BLaER1 treated with 17β-estradiol and CSF1 and Interleukin-3, amounts not matched to agents 10 nM and 100 nM (cell line): Measurements from ENCODE around the gene TMEM156.

Experiments used
- H3K27ac ChIP-seq, 11 experiments: shearing (Covaris generic); formaldehyde crosslinking; 2 replicates each; pipeline ENCODE4 v1.8.1; 2022
- H3K27me3 ChIP-seq, 11 experiments: shearing (Covaris generic); formaldehyde crosslinking; 2 replicates each; pipeline ENCODE4 v1.8.1; 2022
- H3K36me3 ChIP-seq, 11 experiments: shearing (Covaris generic); formaldehyde crosslinking; 2 replicates each; pipeline ENCODE4 v1.8.1; 2022
- H3K4me1 ChIP-seq, 10 experiments: shearing (Covaris generic); formaldehyde crosslinking; 2 replicates each; pipeline ENCODE4 v1.8.1; 2022
- H3K4me2 ChIP-seq, 11 experiments: shearing (Covaris generic); formaldehyde crosslinking; 2 replicates each; pipeline ENCODE4 v1.8.1; 2022
- H3K4me3 ChIP-seq, 10 experiments: shearing (Covaris generic); formaldehyde crosslinking; 2 replicates each; pipeline ENCODE4 v1.8.1; 2022
- H3K9ac ChIP-seq, 11 experiments: shearing (Covaris generic); formaldehyde crosslinking; 2 replicates each; pipeline ENCODE4 v1.8.1; 2022
- H3K9me3 ChIP-seq, 11 experiments: shearing (Covaris generic); formaldehyde crosslinking; replicated peaks in 1 of 11; 2 replicates each; pipeline ENCODE4 v1.8.1; 2022
- H4K20me1 ChIP-seq, 11 experiments: shearing (Covaris generic); formaldehyde crosslinking; 2 replicates each; pipeline ENCODE4 v1.8.1; 2022
- Cebpa-rat ChIP-seq, 11 experiments: shearing (Covaris generic); IDR thresholded peaks; 2 replicates each; pipeline ENCODE4 v1.8.1; 2022

TMEM156 gene

GRCh38 chr4:39046249-39046648, 14.0 kb upstream of the TMEM156 start:
- no peak for TF ChIP-seq Cebpa-rat (IDR thresholded peaks at IDR 0.05)
- Histone ChIP-seq H3K27me3 (no peaks in the 10 kb centered on the region), H3K4me1 (peaks cover 27 to 52% (median 46%) of the 10 kb centered on the region in 10 experiments), H3K4me2 (peak overlapping the region; percentile 69 to 91 (median 84)), H3K9ac (peak overlapping the region in 8 of 11 experiments; percentile 1 to 96 (median 89); a peak in 10 of 22 replicates), H3K4me3 (peak overlapping the region in 7 of 10 experiments; percentile 66 to 88 (median 82); a peak in 12 of 20 replicates), H3K9me3 (no peaks in the 10 kb centered on the region), H3K27ac (peak overlapping the region in 3 of 11 experiments; percentile 49 to 94 (median 93); a peak in 5 of 22 replicates), H4K20me1 (peaks cover 0 to 44% (median 7%) of the 10 kb centered on the region in 11 experiments; a peak in 12 of 22 replicates), H3K36me3 (no peaks in the 10 kb centered on the region)

DNA sequence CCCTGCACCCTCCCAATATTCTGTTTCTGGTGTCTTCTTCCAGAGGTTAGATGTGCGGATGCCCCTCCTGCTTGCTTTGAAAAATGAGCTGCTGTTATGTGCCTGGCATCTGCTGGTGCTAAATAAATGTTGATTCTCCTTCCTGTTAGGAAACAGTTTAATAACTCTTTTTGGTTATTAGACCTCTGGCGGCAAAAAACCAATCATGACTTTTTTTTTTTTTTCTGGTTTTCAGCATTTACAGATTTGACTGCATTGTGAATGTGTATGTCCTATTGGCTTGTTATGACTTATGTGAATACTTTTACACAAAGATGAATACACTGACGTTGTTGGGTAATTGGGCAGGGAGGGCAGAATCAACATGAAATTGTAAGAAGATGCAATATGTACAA, 13.6 kb upstream of the TMEM156 start:
- Histone ChIP-seq H3K4me2 (peak overlapping the region; percentile 69 to 91 (median 84)), H3K4me1 (peaks cover 27 to 52% (median 46%) of the 10 kb centered on the region in 10 experiments)

DNA sequence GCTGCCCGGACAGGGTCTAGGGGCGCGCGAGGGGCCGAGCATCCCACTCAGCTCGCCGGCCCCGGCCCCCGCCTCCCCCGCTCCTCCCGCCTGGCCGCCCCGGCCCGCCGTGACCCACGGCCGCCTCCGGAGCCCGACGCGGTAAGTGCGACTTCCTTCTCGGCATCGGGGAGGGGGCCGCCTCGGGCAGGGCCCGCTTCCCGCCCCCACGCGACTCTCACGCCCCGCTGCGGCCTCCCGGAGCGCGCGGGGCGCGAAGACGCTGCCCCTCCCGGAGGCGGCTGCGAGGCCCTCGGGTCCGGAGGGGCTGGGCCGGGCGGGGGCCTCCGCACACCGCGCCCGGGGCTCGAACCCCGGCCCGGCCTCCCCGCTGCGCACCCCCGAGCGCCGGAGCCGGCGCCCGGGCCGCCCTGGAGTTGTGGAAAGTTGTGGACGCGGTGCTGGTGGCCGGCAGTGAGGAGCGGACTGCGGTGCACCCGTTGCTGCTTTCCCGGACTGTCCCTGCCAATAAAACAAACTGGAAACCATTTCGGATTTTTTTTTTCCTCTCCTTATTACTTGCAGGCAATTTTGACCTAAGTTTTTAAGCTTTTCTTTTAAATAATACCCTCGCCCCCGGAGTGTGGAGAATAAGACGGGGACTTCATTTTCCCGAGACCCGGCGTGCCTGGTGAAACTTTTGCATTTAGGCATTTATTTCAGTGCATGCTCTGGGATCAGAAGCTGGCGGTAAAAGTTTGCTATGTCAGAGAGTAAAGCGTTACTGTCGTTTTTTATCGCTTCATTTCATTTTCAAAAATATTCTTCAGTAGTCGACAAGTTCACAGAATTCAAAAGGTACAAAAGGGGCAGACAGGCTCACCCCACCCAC, 13.0 kb upstream of the TMEM156 start:
- Histone ChIP-seq H3K4me2 (peak overlapping the region; percentile 69 to 91 (median 84)), H3K4me1 (peaks cover 27 to 52% (median 46%) of the 10 kb centered on the region in 10 experiments), H3K27me3 (no peaks in the 10 kb centered on the region), H3K9ac (peak overlapping the region; percentile 86 to 96 (median 90)), H3K4me3 (peak overlapping the region; percentile 66 to 88 (median 82)), H4K20me1 (peaks cover 0 to 35% (median 7%) of the 10 kb centered on the region in 11 experiments; a peak in 12 of 22 replicates), H3K27ac (peak overlapping the region; percentile 80 to 94 (median 87)), H3K9me3 (no peaks in the 10 kb centered on the region), H3K36me3 (no peaks in the 10 kb centered on the region)
- no peak for TF ChIP-seq Cebpa-rat (IDR thresholded peaks at IDR 0.05)

More for the DNA sequence above, 13.6 kb upstream of the TMEM156 start:
- no peak for TF ChIP-seq Cebpa-rat (IDR thresholded peaks at IDR 0.05)
- Histone ChIP-seq H3K4me3 (peak overlapping the region; percentile 66 to 88 (median 82); a peak in 19 of 20 replicates), H3K27me3 (no peaks in the 10 kb centered on the region), H3K9me3 (no peaks in the 10 kb centered on the region), H4K20me1 (peaks cover 0 to 40% (median 7%) of the 10 kb centered on the region in 11 experiments; a peak in 12 of 22 replicates), H3K36me3 (no peaks in the 10 kb centered on the region), H3K9ac (peak overlapping the region; percentile 86 to 96 (median 90); a peak in 20 of 22 replicates), H3K27ac (peak overlapping the region in 5 of 11 experiments; percentile 87 to 94 (median 93); a peak in 7 of 22 replicates)

- Histone ChIP-seq H3K9ac (peak overlapping the region; percentile 86 to 96 (median 90)), H3K36me3 (no peaks in the 10 kb centered on the region), H3K4me1 (peaks cover 27 to 52% (median 46%) of the 10 kb centered on the region in 10 experiments), H4K20me1 (peaks cover 0 to 31% (median 4%) of the 10 kb centered on the region in 11 experiments; a peak in 12 of 22 replicates), H3K27ac (peak overlapping the region; percentile 80 to 94 (median 87)), H3K4me2 (peak overlapping the region; percentile 83 to 94 (median 89)), H3K27me3 (no peaks in the 10 kb centered on the region), H3K4me3 (peak overlapping the region; percentile 66 to 88 (median 82)), H3K9me3 (no peaks in the 10 kb centered on the region)
- no peak for TF ChIP-seq Cebpa-rat (IDR thresholded peaks at IDR 0.05)
Observed at GRCh38 chr4:39044364-39044955, 12.3 kb upstream of the TMEM156 start.

DNA sequence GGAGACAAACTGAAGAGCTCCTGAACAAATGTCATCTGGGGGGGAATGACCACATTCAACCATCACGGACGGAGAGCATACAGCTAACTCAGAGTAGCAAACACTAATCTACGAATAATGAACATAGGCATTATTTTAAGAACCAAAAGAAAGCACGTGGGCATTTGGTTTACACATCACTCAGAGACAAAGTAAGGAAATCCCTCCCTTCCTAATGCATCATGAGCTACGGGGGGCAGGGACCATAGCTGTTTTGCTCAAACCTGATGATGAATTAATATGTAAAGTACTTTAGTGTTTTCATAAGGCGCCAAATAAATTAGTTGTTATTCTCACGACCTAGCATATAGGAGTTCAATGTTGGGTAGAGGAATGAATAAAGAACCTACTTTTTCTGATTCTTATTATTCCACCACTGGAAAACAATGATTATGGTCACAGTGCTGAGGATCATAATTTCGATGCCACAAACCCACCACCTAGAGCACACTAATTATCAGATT, 11.7 kb upstream of the TMEM156 start:
- Histone ChIP-seq H3K4me1 (peaks cover 27 to 52% (median 46%) of the 10 kb centered on the region in 10 experiments), H3K4me2 (peak overlapping the region; percentile 77 to 94 (median 86)), H3K9ac (peak overlapping the region; percentile 86 to 96 (median 90)), H3K27me3 (no peaks in the 10 kb centered on the region), H3K27ac (peak overlapping the region; percentile 80 to 94 (median 87)), H3K36me3 (no peaks in the 10 kb centered on the region), H3K9me3 (no peaks in the 10 kb centered on the region), H3K4me3 (peak overlapping the region; percentile 66 to 88 (median 82)), H4K20me1 (peaks cover 0 to 25% (median 0%) of the 10 kb centered on the region in 11 experiments; a peak in 11 of 22 replicates)
- TF ChIP-seq Cebpa-rat (IDR thresholded peaks at IDR 0.05) = no peak

DNA sequence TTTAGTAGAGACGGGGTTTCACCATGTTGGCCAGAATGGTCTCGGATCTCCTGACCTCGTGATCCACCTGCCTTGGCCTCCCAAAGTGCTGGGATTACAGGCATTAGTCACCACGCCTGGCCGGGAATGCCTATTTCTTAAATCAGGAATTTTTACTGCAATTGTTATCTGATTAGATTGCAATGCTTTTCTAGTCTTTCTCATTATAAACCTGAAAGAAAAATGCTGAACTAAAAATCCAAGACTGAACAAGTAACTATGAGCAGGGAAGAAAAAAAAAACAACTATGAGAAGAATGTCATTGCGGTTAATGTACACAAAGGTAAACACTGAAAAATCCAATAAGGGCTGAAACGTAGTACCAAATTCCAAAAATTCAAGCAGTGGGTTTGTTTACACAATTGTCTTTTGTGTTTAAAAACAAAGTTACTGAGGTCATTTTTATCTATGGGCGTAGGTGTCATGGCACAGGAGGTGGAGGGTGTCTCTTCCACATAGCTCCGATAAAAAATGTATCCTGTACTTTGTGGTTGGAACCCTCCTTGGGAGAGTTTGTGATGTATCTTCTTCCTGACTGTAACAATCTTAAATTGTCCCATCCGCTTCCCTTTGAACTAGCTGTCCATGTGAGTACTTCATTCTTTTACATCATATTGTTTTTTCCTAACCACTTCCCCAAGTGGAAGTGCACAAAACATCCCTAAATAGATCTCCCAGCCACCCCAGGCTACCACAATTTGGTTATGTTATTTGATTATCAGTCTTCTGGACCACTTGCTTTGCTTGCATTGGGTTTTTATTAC, 11.1 kb upstream of the TMEM156 start:
- H4K20me1 ChIP-seq = peaks cover 0 to 20% (median 0%) of the 10 kb centered on the region in 11 experiments; a peak in 10 of 22 replicates
- peak overlapping the region; percentile 86 to 96 (median 90) for H3K9ac ChIP-seq
- H3K9me3 ChIP-seq = no peaks in the 10 kb centered on the region
- peaks cover 30 to 51% (median 42%) of the 10 kb centered on the region in 10 experiments for H3K4me1 ChIP-seq
- no peaks in the 10 kb centered on the region for H3K36me3 ChIP-seq
- peak overlapping the region; percentile 77 to 94 (median 86) for H3K4me2 ChIP-seq
- H3K4me3 ChIP-seq = peak overlapping the region; percentile 66 to 88 (median 82)
- peak overlapping the region; percentile 80 to 94 (median 87); a peak in 21 of 22 replicates for H3K27ac ChIP-seq
- TF ChIP-seq Cebpa-rat (IDR thresholded peaks at IDR 0.05) = no peak
- no peaks in the 10 kb centered on the region for H3K27me3 ChIP-seq

GRCh38 chr4:39042366-39042765, 10.2 kb upstream of the TMEM156 start:
- Histone ChIP-seq H3K4me1 (peaks cover 37 to 51% (median 44%) of the 10 kb centered on the region in 10 experiments), H3K4me3 (no peak overlapping the region), H3K36me3 (no peaks in the 10 kb centered on the region), H3K27ac (0 out of 22 replicates have a peak overlapping the region, but pooled peaks of 1 of the 11 experiments have one; percentile 93), H4K20me1 (peaks cover 0 to 13% (median 0%) of the 10 kb centered on the region in 11 experiments; a peak in 10 of 22 replicates), H3K27me3 (no peaks in the 10 kb centered on the region), H3K9me3 (no peaks in the 10 kb centered on the region), H3K4me2 (peak overlapping the region in 10 of 11 experiments; percentile 77 to 94 (median 86); a peak in 16 of 22 replicates), H3K9ac (no peak overlapping the region)
- TF ChIP-seq Cebpa-rat (IDR thresholded peaks at IDR 0.05) = no peak

DNA sequence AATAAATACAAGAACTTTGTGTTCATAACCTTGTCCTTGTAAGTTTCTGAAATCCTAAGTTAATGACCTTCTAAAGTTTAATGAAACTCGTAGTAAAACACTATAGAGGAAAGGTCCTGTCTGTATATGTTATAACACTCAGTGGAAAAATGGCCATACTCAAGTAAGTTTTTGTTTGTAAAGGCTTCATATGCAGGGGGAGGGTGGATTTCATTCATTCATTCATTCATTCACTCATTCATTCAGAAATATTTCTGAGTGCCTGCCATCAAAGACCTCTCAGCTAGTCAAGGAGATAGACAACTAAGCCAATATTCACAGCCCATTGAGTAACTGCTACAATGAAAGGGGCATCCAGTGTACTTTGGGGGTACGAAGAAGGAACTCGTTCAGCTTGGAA, 6.9 kb upstream of the TMEM156 start:
- Histone ChIP-seq H3K27me3 (no peaks in the 10 kb centered on the region), H3K4me1 (peaks cover 46 to 64% (median 54%) of the 10 kb centered on the region in 10 experiments), H3K36me3 (no peaks in the 10 kb centered on the region), H3K9ac (no peak overlapping the region), H3K9me3 (no peaks in the 10 kb centered on the region), H3K4me2 (no peak overlapping the region), H3K27ac (no peak overlapping the region), H4K20me1 (no peaks in the 10 kb centered on the region), H3K4me3 (no peak overlapping the region)
- TF ChIP-seq Cebpa-rat (IDR thresholded peaks at IDR 0.05) = no peak
